SK-N-SH (cell line): ENCODE measurements around the gene FAM151A. TPM values are rescaled to one million over a fixed set of nuclear protein-coding genes. Genes with fewer than 3 reads are reported as not detected.

ENCODE experiments used
- CTCF ChIA-PET: fragments of 300-600, 350-600 bp; formaldehyde crosslinking; extraction: SDS; loops from one replicate; lab custom pipeline; 2021; lab: Yijun Ruan, JAX
- POLR2A ChIA-PET: fragments of 350-600 bp; sonication (Branson Sonifier 250); formaldehyde crosslinking; extraction: SDS; loops from one replicate; lab custom pipeline; 2020; ENCODE audit warnings: antibody characterized with exemption, inconsistent platforms; lab: Yijun Ruan, JAX
- DNase-seq: peaks from one replicate; pipeline ENCODE4 v3.0.0; 2012
- H2AFZ ChIP-seq: fragments of 200-600 bp; sonication (generic); 2 replicates; pipeline ENCODE4 v1.8.1; 2016; ENCODE audit warnings: antibody characterized with exemption, mild to moderate bottlenecking, low read depth
- H3F3A ChIP-seq: fragments of 200-600 bp; sonication (generic); replicated peaks from 2 replicates; pipeline ENCODE3; 2016; ENCODE audit warnings: antibody characterized with exemption, mild to moderate bottlenecking; ENCODE audit not compliant: insufficient read depth
- H3K27ac ChIP-seq, 2 experiments: fragments of 200-500 bp in 1 of 2; fragments of 200-600 bp in 1 of 2; sonication (Bioruptor generic) in 1 of 2; sonication (generic), shearing (Covaris generic) in 1 of 2; 2 replicates each; pipeline versions ENCODE4 v1.5.1 to v1.6.1; 2014 to 2016; ENCODE audit warnings: low read depth in 2 of 2, inconsistent platforms in 1 of 2, low read length in 1 of 2, mild to moderate bottlenecking in 1 of 2, mixed read lengths in 1 of 2
- H3K27me3 ChIP-seq: fragments of 200-600 bp; sonication (generic), shearing (Covaris generic); 2 replicates; pipeline ENCODE4 v1.6.1; 2016; ENCODE audit warnings: mixed run types; ENCODE audit not compliant: insufficient read depth
- H3K36me3 ChIP-seq, 2 experiments: fragments of 200-500 bp in 1 of 2; fragments of 200-600 bp in 1 of 2; sonication (Bioruptor generic) in 1 of 2; sonication (generic) in 1 of 2; replicated peaks in 1 of 2; 2 replicates each; pipeline versions ENCODE3 to v1.5.1; 2014 to 2016; ENCODE audit warnings: low read length in 1 of 2, mild to moderate bottlenecking in 1 of 2; ENCODE audit not compliant: insufficient read depth in 2 of 2, control insufficient read depth in 1 of 2
- H3K4me1 ChIP-seq, 2 experiments: fragments of 200-500 bp in 1 of 2; fragments of 200-600 bp in 1 of 2; sonication (Bioruptor generic) in 1 of 2; sonication (generic), shearing (Covaris generic) in 1 of 2; 2 replicates each; pipeline versions ENCODE4 v1.5.1 to v1.6.1; 2014 to 2016; ENCODE audit warnings: low read depth in 1 of 2, low read length in 1 of 2, mixed run types in 1 of 2; ENCODE audit not compliant: insufficient read depth in 2 of 2, control insufficient read depth in 1 of 2
- H3K4me2 ChIP-seq: fragments of 200-600 bp; sonication (generic), shearing (Covaris generic); 2 replicates; pipeline ENCODE4 v1.6.1; 2017; ENCODE audit warnings: mixed run types
- H3K4me3 ChIP-seq, 2 experiments: fragments of 200-500 bp in 1 of 2; fragments of 200-600 bp in 1 of 2; sonication (Bioruptor generic) in 1 of 2; sonication (generic), shearing (Covaris generic) in 1 of 2; 2 replicates each; pipeline versions ENCODE4 v1.5.1 to v1.8.1; 2014 to 2016; ENCODE audit warnings: low read depth in 2 of 2, inconsistent platforms in 1 of 2, low read length in 1 of 2, mild to moderate bottlenecking in 1 of 2, mixed read lengths in 1 of 2, moderate library complexity in 1 of 2
- H3K79me2 ChIP-seq: fragments of 200-600 bp; sonication (generic); 2 replicates; pipeline ENCODE4 v1.8.1; 2017; ENCODE audit warnings: mild to moderate bottlenecking; ENCODE audit not compliant: insufficient read depth
- H3K9ac ChIP-seq: fragments of 200-600 bp; sonication (generic); 2 replicates; pipeline ENCODE4 v1.6.1; 2017; ENCODE audit warnings: mixed run types
- H3K9me2 ChIP-seq: fragments of 200-600 bp; sonication (generic); 2 replicates; pipeline ENCODE4 v1.6.1; 2017; ENCODE audit warnings: mixed run types
- H3K9me3 ChIP-seq: fragments of 200-600 bp; sonication (generic); 2 replicates; pipeline ENCODE4 v1.6.1; 2017; ENCODE audit warnings: mixed run types, mild to moderate bottlenecking, moderate library complexity
- H4K20me1 ChIP-seq: fragments of 200-600 bp; sonication (generic); 2 replicates; pipeline ENCODE4 v1.6.1; 2017; ENCODE audit warnings: mild to moderate bottlenecking, mixed run types; ENCODE audit not compliant: insufficient read depth
- CHD2 ChIP-seq: fragments of 150-350 bp; IDR thresholded peaks from 2 replicates; pipeline ENCODE4 v1.6.1; 2018; ENCODE audit warnings: low read length; ENCODE audit not compliant: partially characterized antibody
- FOSL2 ChIP-seq: IDR thresholded peaks from 2 replicates; pipeline ENCODE4 v1.4.0; 2012; ENCODE audit warnings: low read depth, mild to moderate bottlenecking, moderate library complexity, borderline replicate concordance
- GATA2 ChIP-seq: sonication (generic); formaldehyde crosslinking; IDR thresholded peaks from 2 replicates; pipeline ENCODE4 v1.5.0; 2020; ENCODE audit warnings: mild to moderate bottlenecking, missing genetic modification reagents
- RAD21 ChIP-seq: IDR thresholded peaks from 2 replicates; pipeline ENCODE4 v1.6.1; 2012; ENCODE audit warnings: mild to moderate bottlenecking, low read length
- RCOR1 ChIP-seq: fragments of 150-350 bp; IDR thresholded peaks from 2 replicates; pipeline ENCODE4 v1.6.1; 2017; ENCODE audit warnings: antibody characterized with exemption, low read length
- WGBS: methylation state at CpG from one replicate; pipeline ENCODE4 v1.1.6; 2017; ENCODE audit warnings: low lambda C conversion rate; 5-methylcytosine and 5-hydroxymethylcytosine counted together
- polyA plus RNA-seq, 3 experiments: library from polyadenylated mRNA; depleted of rRNA; stranded (reverse); fragments of >200 nt; gene quantifications; 2 replicates each; pipeline ENCODE4 v1.2.3, GENCODE V29; 2012
- TF ChIP-seq, protein P1 (sequence below): IDR thresholded peaks from 2 replicates; pipeline ENCODE4 v1.4.0; 2012; ENCODE audit warnings: low read depth, borderline replicate concordance

FAM151A gene
- polyA plus RNA-seq, 1 of the 3 experiments (the other 2 are of a cell fraction): not detected

DNA sequence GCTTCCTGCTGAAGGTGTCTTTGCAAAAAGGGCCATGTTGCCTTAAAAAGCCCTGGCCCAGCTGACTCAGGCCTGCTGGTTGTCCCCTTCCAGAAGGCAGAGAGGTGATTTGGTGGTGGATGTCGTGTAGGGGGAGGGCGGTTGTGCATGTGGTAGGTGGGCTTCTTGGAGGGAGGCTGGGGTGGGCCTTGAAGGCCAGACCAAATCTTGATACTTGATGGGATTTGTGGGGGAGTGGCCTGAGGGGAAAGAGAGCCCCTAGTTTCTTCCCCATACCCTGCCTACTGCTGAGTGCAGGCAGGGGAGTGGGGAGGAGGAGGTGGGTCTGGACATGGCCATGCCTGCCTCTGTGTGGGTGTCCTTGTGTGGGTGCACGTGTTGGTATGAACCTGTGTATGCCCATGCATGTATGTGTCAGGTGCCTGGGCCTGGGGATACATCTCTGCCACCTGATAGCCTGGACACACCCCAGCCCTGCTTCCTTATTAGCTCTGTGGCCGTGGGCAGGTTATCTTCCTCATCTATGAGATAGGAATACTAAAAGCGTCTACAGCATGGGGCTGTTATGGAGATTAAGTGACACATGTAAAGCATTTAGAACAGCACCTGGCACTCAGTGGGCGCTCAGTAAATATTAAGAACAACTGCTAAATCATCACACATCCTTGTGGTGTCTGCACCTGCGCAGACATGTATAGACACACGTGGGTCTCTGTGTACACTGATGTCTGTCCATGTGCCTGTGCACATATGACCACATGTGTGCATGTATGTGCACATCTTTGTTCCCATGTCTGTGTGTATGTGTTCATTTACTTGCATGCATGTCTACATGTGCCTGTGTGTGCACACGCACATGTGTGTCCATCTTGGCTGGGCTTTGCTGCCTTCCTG lies 17.0 kb downstream of the FAM151A start:
- POLR2A ChIA-PET: no interaction called here

DNA sequence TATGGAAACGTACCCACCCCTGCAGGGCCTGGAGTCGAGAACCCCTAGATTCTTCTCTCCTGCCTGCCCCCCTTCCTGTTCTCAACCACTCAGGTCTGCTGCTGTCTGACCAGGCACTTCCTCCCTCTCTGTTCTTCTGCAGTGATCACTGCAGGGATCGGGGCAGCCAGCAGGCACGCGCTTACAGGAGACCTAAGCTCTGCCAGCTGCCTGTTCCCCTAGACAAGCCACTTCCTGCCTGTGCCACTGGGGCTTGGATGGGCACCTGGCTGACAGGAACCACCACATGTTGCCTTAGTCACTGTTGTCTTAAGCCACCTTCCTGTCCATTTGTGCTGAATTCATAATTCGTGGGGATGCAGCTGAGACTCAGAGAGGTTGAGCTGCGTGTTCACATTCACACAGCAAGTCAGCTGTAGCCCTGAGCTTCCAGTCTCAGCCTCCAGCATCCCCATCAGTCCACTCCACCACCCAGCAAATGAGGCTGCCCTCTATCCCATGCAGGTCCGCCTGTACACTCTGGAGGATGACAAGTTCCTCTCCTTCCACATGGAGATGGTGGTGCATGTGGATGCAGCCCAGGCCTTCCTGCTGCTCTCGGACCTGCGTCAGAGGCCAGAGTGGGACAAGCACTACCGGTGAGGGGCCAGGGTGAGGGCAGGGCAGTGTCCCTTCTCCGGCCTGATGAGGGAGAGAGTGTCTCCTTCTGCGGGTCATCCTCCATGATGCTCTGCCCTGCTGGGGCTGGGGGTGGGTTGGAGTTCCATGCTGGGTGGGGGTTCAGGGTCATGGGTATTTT lies 18.6 kb downstream of the FAM151A start:
- no peaks in the 10 kb centered on the region for H3K9me2 ChIP-seq
- DNase-seq: no peak
- peaks cover 0 to 21% of the 10 kb centered on the region in 2 experiments; a peak in 1 of 4 replicates for H3K4me1 ChIP-seq
- TF ChIP-seq, protein P1, sequence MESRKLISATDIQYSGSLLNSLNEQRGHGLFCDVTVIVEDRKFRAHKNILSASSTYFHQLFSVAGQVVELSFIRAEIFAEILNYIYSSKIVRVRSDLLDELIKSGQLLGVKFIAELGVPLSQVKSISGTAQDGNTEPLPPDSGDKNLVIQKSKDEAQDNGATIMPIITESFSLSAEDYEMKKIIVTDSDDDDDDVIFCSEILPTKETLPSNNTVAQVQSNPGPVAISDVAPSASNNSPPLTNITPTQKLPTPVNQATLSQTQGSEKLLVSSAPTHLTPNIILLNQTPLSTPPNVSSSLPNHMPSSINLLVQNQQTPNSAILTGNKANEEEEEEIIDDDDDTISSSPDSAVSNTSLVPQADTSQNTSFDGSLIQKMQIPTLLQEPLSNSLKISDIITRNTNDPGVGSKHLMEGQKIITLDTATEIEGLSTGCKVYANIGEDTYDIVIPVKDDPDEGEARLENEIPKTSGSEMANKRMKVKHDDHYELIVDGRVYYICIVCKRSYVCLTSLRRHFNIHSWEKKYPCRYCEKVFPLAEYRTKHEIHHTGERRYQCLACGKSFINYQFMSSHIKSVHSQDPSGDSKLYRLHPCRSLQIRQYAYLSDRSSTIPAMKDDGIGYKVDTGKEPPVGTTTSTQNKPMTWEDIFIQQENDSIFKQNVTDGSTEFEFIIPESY: no peak
- TF ChIP-seq CHD2: no peak
- TF ChIP-seq RAD21: no peak
- TF ChIP-seq FOSL2: no peak
- H3K4me3 ChIP-seq: no peak overlapping the region
- no peaks in the 10 kb centered on the region for H3K79me2 ChIP-seq
- no peak overlapping the region for H3K9ac ChIP-seq
- no peaks in the 10 kb centered on the region for H3K9me3 ChIP-seq
- peaks cover 0 to 15% of the 10 kb centered on the region in 2 experiments for H3K36me3 ChIP-seq
- WGBS: 91% methylated on average over 9 of the region's 13 CpGs
- H4K20me1 ChIP-seq: no peaks in the 10 kb centered on the region
- ChIA-PET CTCF (interaction anchor here (0.6 kb wide), 1 partner anchor 21 kb away, joined by 3 read pairs; no protein-coding TSS in a partner anchor), POLR2A (interaction anchor here (0.6 kb wide), 1 partner anchor 1742 kb away, joined by 3 read pairs; no protein-coding TSS in a partner anchor)
- no peak overlapping the region for H2AFZ ChIP-seq
- no peak overlapping the region; a peak in 1 of 4 replicates for H3K27ac ChIP-seq
- H3K4me2 ChIP-seq: no peak overlapping the region
- H3K27me3 ChIP-seq: no peaks in the 10 kb centered on the region
- no peaks in the 10 kb centered on the region for H3F3A ChIP-seq

More for the DNA sequence above, 17.0 kb downstream of the FAM151A start:
- Histone ChIP-seq H3K9me2 (no peaks in the 10 kb centered on the region), H3K36me3 (peaks cover 0 to 15% of the 10 kb centered on the region in 2 experiments), H3K4me3 (no peak overlapping the region), H3K9me3 (no peaks in the 10 kb centered on the region), H3F3A (no peaks in the 10 kb centered on the region), H3K9ac (no peak overlapping the region), H3K27ac (no peak overlapping the region; a peak in 1 of 4 replicates), H3K4me1 (peaks cover 0 to 21% of the 10 kb centered on the region in 2 experiments; a peak in 1 of 4 replicates), H3K27me3 (no peaks in the 10 kb centered on the region), H3K79me2 (no peaks in the 10 kb centered on the region), H2AFZ (no peak overlapping the region), H3K4me2 (no peak overlapping the region), H4K20me1 (no peaks in the 10 kb centered on the region)
- WGBS: 87% methylated on average over 8 of the region's 9 CpGs
- DNase-seq: no peak
- TF ChIP-seq RCOR1 (no peak), GATA2 (CRISPR knock-in tag) (peak; percentile 67)
- CTCF ChIA-PET: interaction anchor here (1.0 kb wide), 1 partner anchor 58 kb away, joined by 3 read pairs; the partner anchor contains the start of gene ACOT11
